HepG2 (cell line): ENCODE measurements around the gene NINL. TPM values are rescaled to one million over a fixed set of nuclear protein-coding genes. Genes with fewer than 3 reads are reported as not detected.

Experiments
- ASH2L ChIP-seq: fragments of 300-600, 200-600 bp; sonication (generic); IDR thresholded peaks from 2 replicates; pipeline ENCODE4 v1.7.0; 2017; ENCODE audit warnings: low read depth, mild to moderate bottlenecking, moderate library complexity, mixed read lengths, low read length; ENCODE audit not compliant: insufficient read length
- CHD4 ChIP-seq: fragments of 200-600 bp; sonication (generic); IDR thresholded peaks from 2 replicates; pipeline ENCODE4 v1.7.0; 2017; ENCODE audit warnings: mild to moderate bottlenecking, low read length, borderline replicate concordance
- ETS1 ChIP-seq: sonication (generic); formaldehyde crosslinking; IDR thresholded peaks from 2 replicates; pipeline ENCODE4 v1.4.0; 2020; ENCODE audit warnings: missing genetic modification reagents
- NCOA5 ChIP-seq: sonication (generic); formaldehyde crosslinking; IDR thresholded peaks from 2 replicates; pipeline ENCODE4 v1.4.0; 2020; ENCODE audit warnings: missing genetic modification reagents
- RELA ChIP-seq: sonication (generic); formaldehyde crosslinking; IDR thresholded peaks from 2 replicates; pipeline ENCODE4 v1.4.0; 2020; ENCODE audit warnings: missing genetic modification reagents
- SALL2 ChIP-seq: sonication (generic); formaldehyde crosslinking; IDR thresholded peaks from 2 replicates; pipeline ENCODE4 v1.8.1; 2023; ENCODE audit warnings: mild to moderate bottlenecking, missing genetic modification reagents, inconsistent platforms
- SKI ChIP-seq: fragments of 450-650 bp; IDR thresholded peaks from one replicate; pipeline ENCODE4 v1.6.1; 2018; ENCODE audit warnings: mild to moderate bottlenecking; ENCODE audit not compliant: partially characterized antibody
- SMC3 ChIP-seq: IDR thresholded peaks from 2 replicates; pipeline ENCODE4 v1.6.1; 2011; ENCODE audit warnings: low read length, improper control_type of control experiment
- TAF15 ChIP-seq: fragments of 200-400 bp; formaldehyde crosslinking; IDR thresholded peaks from one replicate; pipeline ENCODE4 v1.6.1; 2018; ENCODE audit warnings: mild to moderate bottlenecking, low read depth, low read length; ENCODE audit not compliant: poor library complexity, severe bottlenecking
- ZNF275 ChIP-seq: sonication (generic); formaldehyde crosslinking; IDR thresholded peaks from 2 replicates; pipeline ENCODE4 v1.8.0; 2022; ENCODE audit warnings: missing genetic modification reagents, mild to moderate bottlenecking, inconsistent platforms, borderline replicate concordance
- ZNF350 ChIP-seq: sonication (generic); formaldehyde crosslinking; IDR thresholded peaks from 2 replicates; pipeline ENCODE4 v1.4.0; 2020; ENCODE audit warnings: mild to moderate bottlenecking, low read depth, missing genetic modification reagents, borderline replicate concordance
- ZNF501 ChIP-seq: sonication (generic); formaldehyde crosslinking; IDR thresholded peaks from 2 replicates; pipeline ENCODE4 v1.5.1; 2020; ENCODE audit warnings: mild to moderate bottlenecking, moderate library complexity, missing genetic modification reagents
- ZNF503 ChIP-seq: sonication (generic); formaldehyde crosslinking; IDR thresholded peaks from 2 replicates; pipeline ENCODE4 v1.4.0; 2020; ENCODE audit warnings: missing genetic modification reagents
- ZNF629 ChIP-seq: sonication (generic); formaldehyde crosslinking; conservative IDR thresholded peaks from 2 replicates; pipeline ENCODE4 v1.5.0; 2020; ENCODE audit warnings: missing genetic modification reagents
- ZNF687 ChIP-seq: sonication (generic); formaldehyde crosslinking; IDR thresholded peaks from 2 replicates; pipeline ENCODE4 v1.5.1; 2020; ENCODE audit warnings: mild to moderate bottlenecking, missing genetic modification reagents, moderate library complexity
- ZNF770 ChIP-seq: sonication (generic); formaldehyde crosslinking; IDR thresholded peaks from 2 replicates; pipeline ENCODE4 v1.5.0; 2020; ENCODE audit warnings: mild to moderate bottlenecking, missing genetic modification reagents
- ZNF839 ChIP-seq: sonication (generic); formaldehyde crosslinking; IDR thresholded peaks from 2 replicates; pipeline ENCODE4 v1.4.0; 2020; ENCODE audit warnings: missing genetic modification reagents, mild to moderate bottlenecking, borderline replicate concordance
- polyA plus RNA-seq, 8 experiments: library from polyadenylated mRNA; depleted of rRNA in 3 of 8; stranded (reverse) in 7 of 8; unstranded in 1 of 8; fragments of >200 nt; fragmentation: Illumina TruSeq in 4 of 8; extraction: Trizol in 4 of 8; gene quantifications; 2 replicates each; pipeline versions ENCODE4 v1.2.1 to v1.2.3, GENCODE V29; 2011 to 2016; ENCODE audit warnings: low read depth in 4 of 8, missing spikeins in 1 of 8, mixed read lengths in 1 of 8; ENCODE audit not compliant: insufficient read depth in 1 of 8
- total RNA-seq, 5 experiments: library from RNA; depleted of rRNA; stranded (reverse); fragments of >200 nt; fragmentation: Illumina TruSeq; extraction: Trizol; gene quantifications; 2 replicates each; pipeline ENCODE4 v1.2.3, GENCODE V29; 2016; ENCODE audit warnings: low read depth in 1 of 5

The NINL gene
- total and polyA plus RNA-seq, 2 of the 13 experiments (the other 11 are each of a cell fraction or from before 2014, with no cell fraction given), result 32.3 to 34.3 TPM

GRCh38 chr20:25539742-25540672 is 45.3 kb downstream of the NINL start (continued):
- no peak for TF ChIP-seq ZNF839 (CRISPR knock-in tag)
- peak; percentile 41; the same call in 1 of the 2 replicates for TF ChIP-seq CHD4
- no peak for TF ChIP-seq ZNF629 (CRISPR knock-in tag)
- no peak for TF ChIP-seq ETS1
- TF ChIP-seq ASH2L, result peak; percentile 39
- no peak for TF ChIP-seq ZNF350 (CRISPR knock-in tag)
- no peak for TF ChIP-seq SALL2 (CRISPR knock-in tag)
- no peak for TF ChIP-seq ZNF770 (CRISPR knock-in tag)
- no peak for TF ChIP-seq SKI
- no peak for TF ChIP-seq NCOA5
- TF ChIP-seq ZNF501 (CRISPR knock-in tag), result 0 out of 2 replicates have a peak, but pooled peaks have one; percentile 61
- peak; percentile 11; the same call in 1 of the 2 replicates for TF ChIP-seq SMC3
- no peak for TF ChIP-seq ZNF275
- TF ChIP-seq RELA, result no peak
- no peak for TF ChIP-seq ZNF503 (CRISPR knock-in tag)
- no peak for TF ChIP-seq ZNF687 (CRISPR knock-in tag)
- no peak for TF ChIP-seq TAF15
